Activated CD4-positive, alpha-beta T cell treated with anti-CD3 and anti-CD28 coated beads, Interleukin-2, amount 10 ng/mL, durations not matched to agents 24 days and 14 days (primary cell): Measurements from ENCODE around the gene SIRPA. TPM values are rescaled to one million over a fixed set of nuclear protein-coding genes. Genes with fewer than 3 reads are reported as not detected.
"Not testable (repeated sequence)": the region's sequence is repeated elsewhere in the genome, so short reads cannot be mapped to it uniquely, and the experiment has no call there.

ENCODE experiments used
- DNase-seq: peaks from one replicate; pipeline ENCODE4 v3.0.0; 2022
- H3K27ac Mint-ChIP-seq: one replicate; pipeline ENCODE4 v1.8.0; 2022; ENCODE audit warnings: mild to moderate bottlenecking, mixed read lengths
- H3K27me3 Mint-ChIP-seq: one replicate; pipeline ENCODE4 v1.8.0; 2022; ENCODE audit warnings: mixed read lengths
- H3K36me3 Mint-ChIP-seq: one replicate; pipeline ENCODE4 v1.8.0; 2022; ENCODE audit warnings: low read depth, mild to moderate bottlenecking, mixed read lengths
- H3K4me1 Mint-ChIP-seq: one replicate; pipeline ENCODE4 v1.8.0; 2021; ENCODE audit warnings: mixed read lengths
- H3K4me3 Mint-ChIP-seq: one replicate; pipeline ENCODE4 v1.8.0; 2022; ENCODE audit warnings: mild to moderate bottlenecking, moderate library complexity, mixed read lengths
- H3K9me3 Mint-ChIP-seq: one replicate; pipeline ENCODE4 v1.8.0; 2021; ENCODE audit warnings: mixed read lengths
- intact Hi-C: fragments of 100-400 bp; cut with micrococcal nuclease; formaldehyde crosslinking; loops from one replicate; pipeline ENCODE4 v1.15.1; 2023
- total RNA-seq: library from RNA; stranded (reverse); gene quantifications from 2 replicates; pipeline ENCODE4 v1.2.3, GENCODE V29; 2022

The SIRPA gene
- total RNA-seq, 1 donor from 2014 or later, result 0.05 TPM

DNA sequence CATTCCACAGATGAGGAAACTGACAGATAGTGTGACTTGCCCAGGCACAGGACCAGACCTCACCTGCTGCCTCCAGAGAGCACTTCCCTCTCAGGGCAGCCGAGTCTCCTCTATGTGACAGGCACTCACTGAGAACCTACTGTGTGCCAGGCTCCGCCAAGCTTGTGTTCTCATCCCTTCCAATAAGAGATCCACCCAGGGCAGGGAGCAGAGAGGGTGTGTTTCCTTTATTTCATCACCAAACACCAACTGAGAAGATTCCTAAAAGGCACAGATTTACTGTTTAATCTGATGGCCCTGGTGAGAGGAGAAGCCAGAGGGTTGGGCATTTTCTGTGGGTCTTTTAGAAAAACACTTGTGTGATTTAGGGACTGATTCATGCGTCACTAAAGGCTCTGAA, 20.5 kb downstream of the SIRPA start:
- Mint-ChIP-seq H3K9me3 (no peaks in the 10 kb centered on the region), H3K36me3 (no peaks in the 10 kb centered on the region), H3K4me3 (no peak overlapping the region), H3K4me1 (no peaks in the 10 kb centered on the region), H3K27me3 (no peaks in the 10 kb centered on the region), H3K27ac (no peak overlapping the region)
- DNase-seq, result no peak
- intact Hi-C loops, result no loop called here

DNA sequence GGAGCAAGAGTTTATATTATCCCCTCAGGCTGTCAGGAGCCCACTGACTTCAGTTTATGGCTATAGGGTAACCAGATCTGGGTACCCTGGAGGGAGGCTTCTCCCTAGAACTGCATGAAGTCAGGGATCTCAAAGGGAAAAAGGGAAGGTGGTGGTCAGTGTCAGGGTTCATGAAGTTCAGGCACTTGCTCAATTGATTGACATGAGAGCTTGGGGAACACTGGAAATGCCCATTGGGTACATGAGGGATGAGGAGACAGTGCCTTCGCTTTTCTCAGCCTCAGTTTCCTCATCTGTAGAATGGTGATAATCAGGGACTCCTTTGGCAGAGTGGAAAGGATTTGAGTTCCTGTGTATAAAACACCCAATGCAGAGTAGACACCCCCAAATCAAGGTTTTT, 22.6 kb downstream of the SIRPA start:
- Mint-ChIP-seq H3K36me3 (no peaks in the 10 kb centered on the region), H3K27ac (no peak overlapping the region), H3K4me3 (no peak overlapping the region), H3K27me3 (no peaks in the 10 kb centered on the region), H3K4me1 (no peaks in the 10 kb centered on the region), H3K9me3 (no peaks in the 10 kb centered on the region)
- intact Hi-C loops, result no loop called here
- no peak for DNase-seq

DNA sequence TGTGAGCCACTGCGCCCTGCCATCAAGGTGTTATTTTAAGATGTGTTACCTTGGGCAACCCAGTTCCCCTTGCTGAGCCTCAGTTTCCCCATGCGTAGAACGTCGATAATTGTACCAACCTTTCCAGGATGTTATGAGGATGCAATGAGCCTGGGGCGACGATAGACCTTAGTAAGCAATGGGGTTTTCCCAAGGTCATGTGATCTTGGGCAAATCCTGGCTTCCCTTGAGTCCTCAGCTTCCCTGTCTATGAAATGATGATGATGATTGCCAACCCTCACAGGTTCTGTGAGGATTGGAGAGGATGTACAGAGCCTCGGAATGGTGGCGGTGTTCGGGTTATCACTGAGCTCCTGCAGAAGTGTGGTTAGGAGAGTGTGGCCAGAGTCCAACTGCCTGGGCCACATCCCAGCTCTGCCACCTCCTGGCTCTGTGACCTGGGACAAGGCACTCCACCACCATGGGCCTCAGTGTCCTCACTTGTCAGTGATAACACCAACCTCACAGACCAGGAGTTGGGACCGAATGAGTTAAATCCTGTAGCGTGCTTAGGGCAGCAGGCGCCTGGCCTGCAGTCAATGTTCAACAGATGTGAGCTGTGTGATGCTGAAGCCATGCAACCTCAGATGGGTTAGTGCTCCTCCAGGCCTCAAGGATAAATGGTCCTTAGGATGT, 23.4 kb downstream of the SIRPA start:
- intact Hi-C loops, result no loop called here
- Mint-ChIP-seq H3K4me1 (no peaks in the 10 kb centered on the region), H3K27ac (no peak overlapping the region), H3K27me3 (no peaks in the 10 kb centered on the region), H3K4me3 (no peak overlapping the region), H3K36me3 (no peaks in the 10 kb centered on the region), H3K9me3 (no peaks in the 10 kb centered on the region)
- DNase-seq, result no peak

DNA sequence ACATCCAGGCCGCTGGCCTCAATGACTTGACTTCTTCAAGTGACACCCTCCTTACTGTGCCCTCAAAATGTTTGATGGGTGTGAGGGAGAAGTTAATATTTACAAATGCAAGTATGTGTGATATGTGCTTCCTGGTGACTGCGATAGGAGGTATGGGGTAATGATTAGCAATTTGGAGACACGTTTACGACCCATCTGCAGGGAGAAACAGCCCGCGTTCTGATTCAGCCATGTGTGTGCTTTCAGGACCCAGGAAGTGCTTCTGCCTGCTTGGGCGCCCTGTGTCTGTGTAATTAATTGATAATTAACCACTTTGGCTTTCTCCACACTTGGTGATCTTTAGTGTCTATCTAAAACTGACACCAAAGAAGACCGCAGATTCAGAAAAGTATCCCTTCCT, 25.0 kb downstream of the SIRPA start:
- DNase-seq, result no peak
- Mint-ChIP-seq H3K9me3 (no peaks in the 10 kb centered on the region), H3K27me3 (no peaks in the 10 kb centered on the region), H3K36me3 (no peaks in the 10 kb centered on the region), H3K4me3 (no peak overlapping the region), H3K27ac (no peak overlapping the region), H3K4me1 (no peaks in the 10 kb centered on the region)
- intact Hi-C loops, result no loop called here

DNA sequence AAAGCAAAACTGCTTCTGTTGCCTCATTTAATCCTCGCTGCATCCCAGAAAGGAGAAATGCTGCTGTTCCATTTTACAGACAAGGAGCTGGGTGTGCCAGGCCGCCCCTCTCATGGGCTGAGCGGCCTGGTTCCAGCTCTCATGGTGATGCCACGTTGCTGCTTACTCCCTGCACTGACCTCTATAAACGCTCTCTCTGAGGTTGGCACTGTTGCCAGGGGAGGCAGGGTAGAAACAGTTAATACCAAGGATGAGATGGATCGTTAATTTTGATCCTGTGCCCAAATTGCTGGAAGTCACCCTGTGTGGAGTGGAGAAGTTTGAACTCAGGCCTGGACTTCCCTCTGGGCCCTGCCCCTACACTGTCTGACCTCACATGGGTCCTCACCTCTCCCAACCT, 25.6 kb downstream of the SIRPA start:
- intact Hi-C loops, result no loop called here
- DNase-seq, result no peak
- no peaks in the 10 kb centered on the region for H3K36me3 Mint-ChIP-seq
- H3K4me1 Mint-ChIP-seq, result no peaks in the 10 kb centered on the region
- no peaks in the 10 kb centered on the region for H3K9me3 Mint-ChIP-seq
- no peak overlapping the region for H3K4me3 Mint-ChIP-seq
- no peaks in the 10 kb centered on the region for H3K27me3 Mint-ChIP-seq
- H3K27ac Mint-ChIP-seq, result no peak overlapping the region

DNA sequence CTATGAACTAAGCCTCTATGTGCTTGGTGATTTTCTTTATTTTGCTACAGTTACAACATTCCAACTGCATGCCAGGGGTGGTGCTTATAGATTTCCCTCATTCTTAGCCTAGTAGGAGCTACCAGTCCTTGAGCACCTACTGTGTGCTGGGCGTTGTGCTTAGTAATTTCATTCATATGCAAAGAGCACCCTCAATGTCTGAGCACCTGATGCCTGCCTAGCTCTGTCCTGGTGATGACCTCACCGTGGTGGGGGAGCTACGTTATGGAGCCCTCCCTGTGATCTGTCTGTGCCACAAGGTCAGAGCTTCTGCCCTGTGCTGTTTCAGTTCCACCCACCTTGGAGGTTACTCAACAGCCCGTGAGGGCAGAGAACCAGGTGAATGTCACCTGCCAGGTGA, 26.8 kb downstream of the SIRPA start:
- H3K36me3 Mint-ChIP-seq, H3K4me3 Mint-ChIP-seq, H3K9me3 Mint-ChIP-seq, H3K27ac Mint-ChIP-seq, H3K4me1 Mint-ChIP-seq, DNase-seq, intact Hi-C loops, H3K27me3 Mint-ChIP-seq: not testable (repeated sequence)

DNA sequence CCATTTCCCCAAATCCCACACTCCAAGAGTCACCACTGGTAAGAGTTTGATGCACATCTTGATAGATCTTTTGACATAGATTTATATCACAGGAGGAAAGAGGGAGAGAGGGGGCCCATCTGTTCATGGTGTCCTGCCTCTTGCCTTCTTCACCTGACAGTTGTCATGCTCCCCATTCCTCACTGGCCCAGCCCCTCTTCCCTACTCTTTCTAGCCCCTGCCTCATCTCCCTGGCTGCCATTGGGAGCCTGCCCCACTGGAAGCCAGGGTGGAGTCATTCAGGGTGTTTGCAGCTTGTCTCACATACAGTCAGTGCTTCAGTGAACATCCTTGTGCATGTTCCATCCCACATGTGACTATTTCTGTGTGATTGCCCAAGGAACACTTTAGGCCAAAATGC, 27.6 kb downstream of the SIRPA start:
- Mint-ChIP-seq H3K9me3 (no peaks in the 10 kb centered on the region), H3K4me3 (no peak overlapping the region), H3K36me3 (no peaks in the 10 kb centered on the region), H3K4me1 (no peaks in the 10 kb centered on the region), H3K27ac (no peak overlapping the region), H3K27me3 (no peaks in the 10 kb centered on the region)
- no peak for DNase-seq
- intact Hi-C loops, result no loop called here

DNA sequence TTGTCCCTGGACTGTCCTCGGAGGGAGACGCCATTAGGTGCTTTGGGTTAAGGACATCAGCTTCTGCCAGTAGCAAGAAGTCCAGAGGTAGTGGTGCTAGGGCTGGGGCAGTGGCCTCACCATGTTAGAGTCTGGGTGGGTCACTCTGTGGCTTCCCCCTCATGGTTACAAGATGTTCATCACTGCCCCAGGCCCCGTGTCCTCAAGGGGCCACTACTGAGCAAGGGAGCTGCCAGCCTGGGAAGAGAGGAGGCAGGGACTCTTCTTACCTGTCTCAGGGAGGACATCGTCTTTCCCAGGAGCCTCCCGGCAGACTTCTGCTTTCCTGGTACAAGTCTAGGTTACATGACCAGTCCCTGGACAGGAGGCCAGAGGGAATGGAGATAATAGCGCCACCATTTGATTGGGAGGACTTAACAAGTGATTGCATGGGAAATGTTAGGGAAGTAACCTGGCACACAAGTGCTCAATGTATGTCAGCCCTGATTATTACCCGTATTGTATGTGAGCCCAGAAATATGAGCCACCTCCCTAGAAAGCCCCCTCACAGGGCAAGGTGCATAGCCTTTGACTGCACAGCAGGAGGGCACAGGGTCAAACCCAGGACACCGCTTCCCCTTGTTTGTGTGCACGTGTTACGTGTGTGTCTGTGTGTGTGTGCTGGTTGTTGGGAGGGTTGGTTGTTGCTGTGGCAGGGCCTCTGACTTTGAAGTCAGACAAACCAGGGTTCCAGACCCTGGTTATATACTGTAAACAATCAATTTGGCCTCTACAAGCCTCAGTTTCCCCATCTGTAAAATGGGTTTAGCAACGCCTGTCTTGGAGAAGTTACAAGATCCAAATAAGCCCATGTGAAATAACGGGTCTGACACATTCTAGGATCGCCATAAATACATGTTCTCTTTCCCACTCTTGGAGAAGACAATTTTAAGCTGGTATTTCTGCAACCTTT, 30.0 kb downstream of the SIRPA start:
- no peaks in the 10 kb centered on the region for H3K36me3 Mint-ChIP-seq
- no peaks in the 10 kb centered on the region for H3K27me3 Mint-ChIP-seq
- no peak for DNase-seq
- H3K27ac Mint-ChIP-seq, result no peak overlapping the region
- intact Hi-C loops, result no loop called here
- H3K4me3 Mint-ChIP-seq, result no peak overlapping the region
- H3K9me3 Mint-ChIP-seq, result no peaks in the 10 kb centered on the region
- no peaks in the 10 kb centered on the region for H3K4me1 Mint-ChIP-seq

DNA sequence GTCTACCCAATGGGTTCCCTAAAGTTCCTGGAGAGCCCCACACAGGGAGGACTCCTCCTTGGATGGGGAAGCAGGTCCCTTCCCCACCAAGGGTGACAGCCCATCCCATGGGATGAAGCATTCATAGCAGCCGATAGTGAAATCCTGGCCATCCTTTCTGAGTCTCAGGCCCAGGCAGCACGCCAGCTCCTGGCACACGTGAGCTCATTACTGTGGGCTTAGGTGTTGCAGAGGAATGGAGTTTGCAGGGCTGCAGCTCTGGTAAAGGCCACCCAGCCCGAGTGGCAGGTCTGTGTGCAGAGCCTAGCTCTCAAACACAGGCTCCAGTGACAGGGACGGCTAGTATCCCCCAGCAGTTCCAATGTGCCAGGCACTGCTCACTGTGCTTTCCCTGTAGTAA, 31.0 kb downstream of the SIRPA start:
- intact Hi-C loops, result no loop called here
- DNase-seq, result no peak
- no peaks in the 10 kb centered on the region for H3K9me3 Mint-ChIP-seq
- H3K27me3 Mint-ChIP-seq, result no peaks in the 10 kb centered on the region
- no peak overlapping the region for H3K4me3 Mint-ChIP-seq
- no peaks in the 10 kb centered on the region for H3K36me3 Mint-ChIP-seq
- H3K27ac Mint-ChIP-seq, result no peak overlapping the region
- no peaks in the 10 kb centered on the region for H3K4me1 Mint-ChIP-seq

DNA sequence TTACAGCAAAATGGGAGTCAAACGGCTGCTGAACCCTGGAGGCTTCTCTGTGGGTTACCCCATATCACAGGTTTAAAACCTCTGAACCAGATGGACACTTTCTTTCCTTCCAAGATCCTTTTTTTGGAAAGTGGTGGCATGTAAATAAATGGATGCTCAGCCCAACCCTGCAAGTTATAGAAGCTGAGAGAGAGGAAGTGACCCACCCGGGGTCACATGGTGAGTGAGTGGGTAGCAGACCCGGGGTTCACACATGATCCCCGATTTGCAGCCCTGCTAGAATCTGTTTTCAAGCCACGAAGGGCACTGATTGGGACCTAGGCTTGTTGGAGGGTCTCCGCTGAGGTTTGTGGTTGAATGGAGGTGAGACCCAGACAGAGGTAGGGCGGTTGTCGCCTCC, 32.0 kb downstream of the SIRPA start:
- peaks cover under 1% of the 10 kb centered on the region for H3K27me3 Mint-ChIP-seq
- no peaks in the 10 kb centered on the region for H3K4me1 Mint-ChIP-seq
- no peak overlapping the region for H3K27ac Mint-ChIP-seq
- DNase-seq, result no peak
- H3K9me3 Mint-ChIP-seq, result no peaks in the 10 kb centered on the region
- H3K4me3 Mint-ChIP-seq, result no peak overlapping the region
- intact Hi-C loops, result no loop called here
- H3K36me3 Mint-ChIP-seq, result no peaks in the 10 kb centered on the region

DNA sequence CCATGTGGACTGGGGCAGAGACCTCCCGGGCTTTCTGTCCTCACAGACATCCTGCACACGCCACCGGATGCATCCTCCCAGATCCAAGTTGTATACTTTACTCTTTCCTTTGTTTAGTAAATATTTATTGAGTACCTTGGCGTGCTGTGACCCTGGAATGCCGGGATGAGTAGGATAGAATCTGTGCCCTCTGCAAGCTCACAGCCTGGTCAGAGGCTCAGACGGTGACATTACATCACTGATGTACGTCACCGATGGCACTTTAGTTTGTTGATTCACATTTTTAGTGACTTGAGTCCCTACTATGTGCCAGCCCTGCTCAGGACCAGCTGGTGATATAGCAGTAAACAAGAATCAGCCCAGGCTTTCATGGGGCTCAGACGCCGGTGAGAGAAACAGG, 32.9 kb downstream of the SIRPA start:
- DNase-seq, result no peak
- no peaks in the 10 kb centered on the region for H3K36me3 Mint-ChIP-seq
- H3K27me3 Mint-ChIP-seq, result peaks cover 4% of the 10 kb centered on the region
- intact Hi-C loops, result no loop called here
- no peak overlapping the region for H3K4me3 Mint-ChIP-seq
- no peaks in the 10 kb centered on the region for H3K4me1 Mint-ChIP-seq
- H3K9me3 Mint-ChIP-seq, result no peaks in the 10 kb centered on the region
- no peak overlapping the region for H3K27ac Mint-ChIP-seq

DNA sequence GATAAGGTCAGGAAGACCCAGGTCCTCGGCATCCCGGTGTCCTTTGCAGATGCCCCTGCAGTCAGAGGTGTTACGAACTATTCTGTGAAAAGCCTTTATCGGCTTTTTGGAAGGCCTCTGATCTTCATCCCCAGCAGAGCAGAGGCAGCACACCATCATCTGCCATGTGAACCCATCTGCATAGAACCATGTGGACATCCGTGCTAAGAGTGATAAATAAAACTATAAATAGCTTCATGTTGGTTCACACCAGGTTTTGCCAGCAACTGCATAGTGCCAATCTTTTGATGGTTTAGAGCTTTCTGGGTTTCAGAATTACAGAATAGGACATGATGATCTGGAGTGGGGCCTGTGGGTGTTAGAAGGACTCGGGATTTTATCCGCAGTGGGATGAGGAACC, 33.6 kb downstream of the SIRPA start:
- no peak overlapping the region for H3K27ac Mint-ChIP-seq
- DNase-seq, result no peak
- H3K36me3 Mint-ChIP-seq, result no peaks in the 10 kb centered on the region
- H3K4me3 Mint-ChIP-seq, result no peak overlapping the region
- peaks cover 4% of the 10 kb centered on the region for H3K27me3 Mint-ChIP-seq
- no peaks in the 10 kb centered on the region for H3K9me3 Mint-ChIP-seq
- intact Hi-C loops, result no loop called here
- H3K4me1 Mint-ChIP-seq, result no peaks in the 10 kb centered on the region

DNA sequence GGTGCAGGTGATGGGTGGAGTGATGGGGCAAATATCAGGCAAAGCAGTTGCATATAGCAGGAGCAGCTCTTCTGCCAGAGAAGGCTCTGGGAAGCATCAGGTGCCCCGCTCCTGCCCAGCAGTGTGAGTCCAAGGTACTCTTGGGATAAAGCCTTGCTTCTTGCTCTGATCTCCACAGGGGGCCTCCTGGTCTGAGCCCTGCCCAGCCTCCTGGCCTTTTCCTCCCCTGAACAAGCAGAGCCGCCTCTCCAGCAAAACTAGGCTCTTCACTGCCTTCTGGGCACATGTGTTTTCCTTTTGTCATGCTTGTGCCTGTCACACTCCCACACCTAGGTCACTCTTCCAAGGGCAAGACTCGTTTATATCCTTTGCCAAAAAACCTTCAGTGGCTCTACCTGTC, 34.3 kb downstream of the SIRPA start:
- no peaks in the 10 kb centered on the region for H3K4me1 Mint-ChIP-seq
- intact Hi-C loops, result no loop called here
- no peak for DNase-seq
- H3K27me3 Mint-ChIP-seq, result peaks cover 4% of the 10 kb centered on the region
- no peak overlapping the region for H3K27ac Mint-ChIP-seq
- H3K36me3 Mint-ChIP-seq, result no peaks in the 10 kb centered on the region
- no peaks in the 10 kb centered on the region for H3K9me3 Mint-ChIP-seq
- no peak overlapping the region for H3K4me3 Mint-ChIP-seq

DNA sequence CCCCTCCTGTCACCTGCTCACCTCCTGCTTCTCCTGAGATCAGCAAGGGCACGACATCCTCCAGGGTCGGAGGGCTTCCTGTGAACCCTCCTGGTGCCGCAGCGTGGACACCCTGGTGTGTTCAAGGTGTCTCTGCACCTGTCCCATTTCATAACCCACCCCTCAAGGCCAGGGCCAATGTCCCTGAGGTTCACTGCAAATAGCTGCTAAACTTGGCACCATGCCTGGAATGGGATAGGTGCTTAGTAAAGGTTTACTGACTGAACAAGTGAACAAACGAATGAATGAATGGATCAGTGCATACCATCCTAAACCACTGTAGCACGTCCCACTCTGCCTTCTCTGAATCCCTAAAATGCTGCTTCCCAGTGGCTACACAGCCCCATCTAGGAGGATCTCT, 35.0 kb downstream of the SIRPA start:
- H3K9me3 Mint-ChIP-seq, result no peaks in the 10 kb centered on the region
- no peaks in the 10 kb centered on the region for H3K4me1 Mint-ChIP-seq
- no peaks in the 10 kb centered on the region for H3K36me3 Mint-ChIP-seq
- peaks cover 4% of the 10 kb centered on the region for H3K27me3 Mint-ChIP-seq
- no peak overlapping the region for H3K4me3 Mint-ChIP-seq
- no peak overlapping the region for H3K27ac Mint-ChIP-seq
- intact Hi-C loops, result no loop called here
- no peak for DNase-seq
